HG02852 (cell line): ENCODE data around the gene SNIP1.
"Not testable (repeated sequence)": the region's sequence is repeated elsewhere in the genome, so short reads cannot be mapped to it uniquely, and the experiment has no call there.

Experiments used
- ATAC-seq: cut with Tn5 transposase; IDR thresholded peaks from one replicate; pipeline ENCODE4 v1.9.1; 2021; ENCODE audit warnings: mild to moderate bottlenecking, moderate library complexity; ENCODE audit not compliant: unreplicated experiment

SNIP1 gene, protein sequence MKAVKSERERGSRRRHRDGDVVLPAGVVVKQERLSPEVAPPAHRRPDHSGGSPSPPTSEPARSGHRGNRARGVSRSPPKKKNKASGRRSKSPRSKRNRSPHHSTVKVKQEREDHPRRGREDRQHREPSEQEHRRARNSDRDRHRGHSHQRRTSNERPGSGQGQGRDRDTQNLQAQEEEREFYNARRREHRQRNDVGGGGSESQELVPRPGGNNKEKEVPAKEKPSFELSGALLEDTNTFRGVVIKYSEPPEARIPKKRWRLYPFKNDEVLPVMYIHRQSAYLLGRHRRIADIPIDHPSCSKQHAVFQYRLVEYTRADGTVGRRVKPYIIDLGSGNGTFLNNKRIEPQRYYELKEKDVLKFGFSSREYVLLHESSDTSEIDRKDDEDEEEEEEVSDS

DNA sequence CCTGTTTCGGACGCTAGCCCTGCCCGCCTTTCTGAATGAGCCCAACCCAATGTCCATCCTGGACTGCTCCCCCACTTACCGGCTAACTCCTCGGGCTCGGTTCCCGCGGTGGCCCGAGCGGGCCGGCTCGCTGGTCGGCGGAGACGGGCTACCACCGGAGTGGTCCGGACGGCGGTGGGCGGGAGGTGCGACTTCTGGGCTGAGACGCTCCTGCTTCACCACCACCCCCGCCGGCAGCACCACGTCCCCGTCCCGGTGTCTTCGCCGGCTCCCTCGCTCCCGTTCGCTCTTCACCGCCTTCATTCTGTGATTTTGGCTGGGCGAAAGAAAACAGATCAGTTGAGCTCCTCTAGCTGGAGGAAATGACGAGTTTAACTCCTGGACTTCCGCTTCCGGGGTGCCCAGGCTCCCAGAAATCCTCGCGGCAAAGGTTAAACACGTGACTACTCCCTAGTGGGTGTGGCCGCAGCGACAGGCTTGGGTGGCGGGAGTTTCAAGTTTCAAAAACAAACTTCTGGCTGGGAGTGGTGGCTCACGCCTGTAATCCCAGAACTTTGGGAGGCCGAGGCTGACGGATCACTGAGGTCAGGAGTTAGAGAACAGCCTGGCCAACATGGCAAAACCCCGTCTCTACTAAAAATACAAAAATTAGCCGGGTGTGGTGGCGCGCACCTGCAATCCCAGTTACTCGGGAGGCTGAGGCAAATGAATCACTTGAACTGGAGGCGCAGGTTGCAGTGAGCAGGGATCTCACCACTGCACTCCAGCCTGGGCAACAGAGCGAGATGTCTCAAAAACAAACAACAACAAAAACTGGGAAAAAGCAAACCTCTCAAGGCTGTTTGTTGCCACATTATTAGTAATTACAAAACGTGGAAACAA is at the start of gene SNIP1:
TSS of gene SNIP1 (minus strand) at position 367 of the 882 bp plus-strand sequence. CDS start at position 303, 64 bp downstream.
- peak; percentile 87 for ATAC-seq

DNA sequence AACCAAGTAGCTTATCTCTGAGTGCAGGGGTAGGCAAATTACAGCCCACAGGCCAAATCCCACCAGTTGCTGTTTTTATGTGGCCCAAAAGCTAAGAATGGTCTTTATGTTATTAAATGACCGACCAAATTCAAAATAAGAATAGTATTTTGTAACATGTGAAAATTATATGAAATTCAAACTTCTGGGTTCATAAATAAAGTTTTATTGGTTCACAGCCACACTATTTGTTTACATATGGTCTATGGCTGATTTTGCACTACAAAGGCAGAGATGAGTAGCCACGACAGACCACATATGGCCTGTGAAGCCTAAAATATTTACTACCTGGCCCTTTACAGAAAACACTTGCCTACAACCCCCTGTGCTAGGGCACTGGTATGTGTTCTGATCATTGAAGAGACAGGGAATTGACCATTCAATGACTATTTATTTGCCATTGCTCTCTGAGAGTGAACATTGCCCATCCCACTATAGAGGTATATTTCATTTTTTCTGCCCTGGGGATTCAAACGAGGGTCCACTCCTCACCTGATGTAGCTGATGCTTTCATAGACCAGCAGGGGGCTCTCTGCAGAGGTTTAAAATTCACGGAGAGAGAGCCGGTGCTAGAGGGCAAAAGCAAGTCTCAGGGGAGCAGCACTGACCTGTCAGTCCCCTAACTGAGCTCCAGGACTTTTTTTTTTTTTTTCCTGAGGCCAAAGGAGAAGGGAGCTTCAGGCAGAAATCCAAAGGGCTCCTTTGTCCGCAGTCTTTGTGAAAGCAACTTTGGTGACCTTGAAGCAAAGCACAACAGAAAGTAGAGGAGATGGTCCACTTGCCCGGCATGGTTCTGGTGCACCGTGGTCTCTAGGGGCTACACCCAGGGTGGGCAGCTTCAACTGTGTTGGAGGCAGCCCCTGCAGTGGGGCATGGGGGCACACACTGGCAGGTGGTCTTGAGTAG is 48.9 kb upstream of the SNIP1 start:
- no peak for ATAC-seq

DNA sequence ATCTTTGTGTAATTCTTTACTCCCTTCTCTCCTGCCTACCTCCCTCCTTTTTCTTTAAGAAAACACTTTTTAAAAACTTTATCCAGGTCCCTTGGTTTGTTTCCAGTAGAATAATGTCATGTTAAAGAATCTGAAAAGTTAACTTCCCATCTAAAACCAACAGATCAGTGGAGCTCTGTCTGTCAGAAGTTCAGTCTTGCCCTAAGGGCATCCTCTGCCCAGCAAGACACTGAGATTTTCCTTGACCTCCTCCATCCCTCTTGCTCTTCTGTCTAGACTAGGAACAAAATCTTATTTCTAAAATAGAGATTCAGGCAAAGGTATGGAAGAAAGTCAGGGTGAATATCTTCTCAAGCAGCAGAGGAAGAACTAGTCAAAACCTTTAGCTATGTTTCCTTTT is 47.3 kb upstream of the SNIP1 start:
- ATAC-seq: no peak

DNA sequence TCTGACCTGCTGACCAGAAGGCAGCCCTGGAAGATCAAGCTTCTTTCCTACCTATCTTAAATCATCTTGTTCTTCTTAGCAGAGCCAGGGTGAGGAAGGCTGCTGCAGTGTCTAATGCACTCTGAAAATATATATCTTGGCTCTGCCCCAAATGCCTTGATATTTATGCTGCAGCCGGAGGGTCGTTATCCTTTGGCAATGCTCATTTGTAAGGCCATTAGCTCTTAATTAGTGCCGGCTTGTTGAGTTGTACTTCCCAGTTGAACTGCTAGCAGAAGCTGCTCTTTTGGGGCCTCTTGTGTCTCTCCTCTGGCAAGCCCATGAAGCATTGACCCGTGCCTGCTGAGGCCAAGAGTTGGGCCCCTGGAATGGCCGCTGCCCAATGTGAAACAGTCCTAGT is 45.8 kb upstream of the SNIP1 start:
- ATAC-seq: no peak

DNA sequence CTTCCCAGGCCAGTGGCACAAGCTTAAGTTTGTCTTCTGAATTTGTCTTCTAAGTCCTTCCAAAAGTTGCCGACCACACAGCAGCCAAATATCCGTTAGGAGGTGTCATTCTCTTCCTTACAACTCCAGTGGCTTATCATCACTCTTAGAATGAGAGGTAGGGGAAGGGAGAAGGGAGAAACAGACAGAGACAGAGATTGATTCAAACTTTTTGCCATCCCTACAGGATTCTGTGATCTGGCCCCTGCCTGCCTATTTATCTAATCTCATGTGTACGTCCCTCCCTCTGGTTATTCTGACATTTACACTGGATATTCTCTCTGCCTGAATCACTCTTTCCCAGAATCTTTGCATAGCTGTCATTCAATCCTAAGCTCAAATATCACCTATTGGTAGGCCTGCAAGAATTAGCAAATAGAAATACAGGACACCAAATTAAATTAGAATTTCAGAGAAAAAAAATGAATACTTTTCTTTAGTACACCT is 42.1 kb upstream of the SNIP1 start:
- ATAC-seq: no peak

DNA sequence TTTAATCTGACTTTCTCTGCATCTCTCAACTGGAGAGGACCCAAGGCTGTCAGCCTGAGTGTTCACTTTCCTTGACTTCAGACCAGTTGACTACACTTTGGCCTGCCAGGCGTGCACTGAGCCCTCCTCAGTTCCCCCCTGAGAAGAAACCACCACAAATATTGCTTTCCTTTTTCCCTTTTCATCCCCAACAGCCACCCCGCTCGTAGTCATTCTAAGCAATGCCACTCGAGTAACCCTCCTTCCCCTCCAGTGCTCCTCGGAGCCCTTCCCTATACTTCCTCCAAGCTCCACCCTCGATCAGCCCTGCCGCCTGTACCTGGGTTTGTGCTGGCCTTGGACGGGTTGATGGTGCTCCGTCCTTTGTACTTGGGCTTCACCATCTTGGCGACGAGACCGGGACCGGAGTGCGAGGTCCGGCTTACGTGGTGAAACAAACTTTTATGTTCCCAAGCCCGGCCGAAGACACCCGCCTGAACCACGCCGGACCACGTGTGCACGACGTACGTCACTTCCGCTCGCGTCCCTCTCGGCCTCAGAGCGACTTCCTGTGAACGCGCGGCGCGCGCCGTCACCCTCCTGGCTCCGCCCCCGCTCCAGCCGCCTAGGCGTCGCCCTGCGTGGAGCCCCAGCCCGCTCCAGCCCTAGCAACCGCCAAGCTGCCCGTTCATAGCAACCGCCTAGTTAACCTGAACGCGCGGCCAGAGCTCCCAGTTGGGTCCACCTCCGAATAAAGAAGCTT is 41.5 kb upstream of the SNIP1 start, which contains the start of gene GNL2:
TSS of gene GNL2 (minus strand) at position 498 of the 742 bp plus-strand sequence. CDS start at position 383, 115 bp downstream.
- ATAC-seq: peak; percentile 95

DNA sequence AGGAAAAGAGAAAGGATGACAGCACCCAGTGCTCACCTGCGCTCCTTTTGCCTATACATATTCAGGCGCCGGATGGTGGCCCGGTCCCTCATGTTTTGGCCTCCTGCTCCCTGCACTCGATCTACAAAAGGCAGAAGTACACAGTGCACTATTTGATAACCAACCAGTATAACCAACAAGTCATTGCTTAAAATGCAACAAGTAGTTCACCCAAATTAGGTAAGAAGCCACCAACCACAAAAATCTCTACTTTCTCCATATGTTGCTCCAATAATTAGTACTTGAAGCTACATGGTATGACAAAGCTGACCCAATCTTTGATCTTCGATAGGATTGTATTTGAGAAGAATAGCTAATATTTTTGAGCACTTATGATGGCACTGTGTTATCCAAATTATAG is 39.6 kb upstream of the SNIP1 start:
- no peak for ATAC-seq

DNA sequence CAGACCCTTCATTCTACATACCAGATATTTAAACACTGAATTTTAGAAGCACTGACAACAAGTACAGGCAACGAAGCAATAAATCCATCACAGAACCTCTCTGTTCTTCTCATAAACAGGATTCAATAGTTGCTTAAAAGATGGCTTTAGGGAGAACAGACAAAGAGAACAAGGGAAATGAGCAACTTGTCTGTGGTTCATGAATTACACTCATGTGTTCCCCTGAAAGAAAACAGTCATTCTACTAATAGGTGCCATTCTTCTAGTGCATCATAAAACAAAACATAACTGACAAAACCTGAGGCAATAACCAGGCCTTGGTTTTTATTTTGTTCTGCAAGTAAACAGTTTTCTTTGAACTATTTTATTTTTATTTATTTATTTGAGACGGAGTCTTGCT is 34.8 kb upstream of the SNIP1 start:
- ATAC-seq: no peak

DNA sequence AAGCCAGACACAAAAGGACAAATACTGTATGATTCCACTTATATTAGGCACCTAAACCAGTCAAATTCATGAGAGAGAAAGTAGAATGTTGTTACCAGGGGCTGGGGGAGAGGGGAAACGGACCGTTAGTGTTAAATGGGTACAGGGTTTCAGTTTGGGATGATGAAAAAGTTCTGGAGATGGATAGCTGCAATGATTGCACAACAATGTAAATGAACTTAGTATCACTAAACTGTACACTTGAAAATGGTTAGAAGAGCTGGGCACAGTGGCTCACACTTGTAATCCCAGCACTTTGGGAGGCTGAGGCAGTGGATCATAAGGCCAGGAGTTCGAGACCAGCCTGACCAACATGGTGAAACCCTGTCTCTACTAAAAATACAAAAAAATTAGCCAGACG is 30.5 kb upstream of the SNIP1 start:
- not testable (repeated sequence) for ATAC-seq

DNA sequence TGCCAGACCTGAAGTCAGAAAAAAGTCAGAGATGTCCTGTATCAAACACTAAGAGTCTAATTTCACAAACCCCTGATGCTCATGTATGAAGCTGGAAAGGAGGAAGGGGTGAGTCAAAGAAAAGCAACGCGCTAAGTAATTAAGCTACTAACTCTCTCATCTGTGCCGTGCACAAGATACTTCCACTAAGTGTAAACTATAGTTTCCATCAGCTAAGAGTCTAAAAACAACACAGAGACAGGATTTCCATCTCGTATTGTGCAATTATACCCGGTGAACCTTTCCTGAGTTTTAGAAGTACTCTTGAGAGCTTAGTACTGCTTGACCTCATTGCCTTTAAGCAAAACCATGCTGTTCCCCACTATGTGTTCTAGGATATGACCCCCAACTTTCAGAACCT is 21.6 kb upstream of the SNIP1 start:
- no peak for ATAC-seq

DNA sequence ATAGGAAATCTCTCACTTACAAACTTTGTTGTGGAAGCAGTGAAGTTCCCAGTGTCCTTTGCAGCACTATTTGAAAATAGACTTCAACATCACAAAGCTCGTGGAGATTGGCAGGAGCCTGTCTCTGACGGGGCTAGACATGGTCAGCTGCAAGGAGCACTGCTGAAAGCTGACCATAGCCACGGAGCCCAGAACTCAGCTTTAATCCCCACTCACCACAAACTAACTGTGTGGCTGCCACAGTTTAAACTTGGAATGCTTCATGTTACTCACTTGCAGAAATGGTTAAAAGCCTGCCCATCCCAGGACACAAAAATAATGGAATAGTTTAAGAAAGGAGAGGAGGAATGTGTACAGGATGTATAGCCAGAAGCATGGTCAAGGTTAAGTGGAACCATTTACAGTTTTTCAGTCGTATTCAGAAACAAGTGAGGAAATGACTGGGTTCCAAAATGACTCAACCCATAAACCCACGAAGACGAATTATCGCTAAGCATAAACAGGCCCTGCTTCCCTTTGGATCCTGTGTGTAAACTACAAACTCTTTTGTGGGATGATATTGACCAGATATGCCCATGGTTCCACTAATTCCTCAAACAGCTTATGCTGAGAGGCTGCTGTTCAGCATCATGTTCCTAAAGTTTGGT is 20.9 kb upstream of the SNIP1 start:
- ATAC-seq: no peak

DNA sequence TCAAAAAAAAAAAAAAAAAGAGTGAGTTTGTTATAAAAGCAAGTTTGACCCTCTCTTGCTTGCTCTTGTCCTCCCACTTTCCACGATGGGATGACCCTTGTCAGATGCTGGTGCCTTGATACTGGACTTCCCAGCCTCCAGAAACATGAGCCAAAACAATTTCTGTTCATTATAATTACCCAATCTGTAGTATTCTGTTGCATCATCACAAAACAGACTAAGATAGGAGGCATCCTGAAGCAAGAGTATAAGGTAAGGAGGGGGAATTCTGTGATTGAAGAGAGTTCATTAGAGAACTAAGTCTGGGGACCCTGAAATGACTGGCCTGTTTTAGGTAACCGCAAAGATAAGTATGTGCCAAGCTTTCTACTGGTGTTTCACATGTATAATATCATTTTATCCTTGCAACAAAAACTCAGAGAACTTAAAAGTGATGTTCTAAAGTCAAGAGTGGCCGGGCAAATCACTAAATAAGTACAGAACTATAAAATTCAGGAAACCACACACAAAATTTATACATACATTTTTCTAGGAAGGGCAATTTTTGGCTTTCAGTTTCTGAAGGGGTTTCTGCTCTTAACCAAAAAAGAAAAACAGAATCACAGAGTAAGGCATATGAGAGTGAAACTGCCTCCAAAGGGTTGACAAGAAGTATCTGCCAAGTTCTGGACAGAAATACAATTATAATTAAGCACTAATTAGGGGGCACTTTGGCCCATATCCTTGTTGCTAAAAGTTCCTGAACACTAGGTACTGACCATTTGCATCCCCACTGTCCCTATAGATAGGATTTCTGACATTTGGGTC is 16.6 kb upstream of the SNIP1 start:
- no peak for ATAC-seq

DNA sequence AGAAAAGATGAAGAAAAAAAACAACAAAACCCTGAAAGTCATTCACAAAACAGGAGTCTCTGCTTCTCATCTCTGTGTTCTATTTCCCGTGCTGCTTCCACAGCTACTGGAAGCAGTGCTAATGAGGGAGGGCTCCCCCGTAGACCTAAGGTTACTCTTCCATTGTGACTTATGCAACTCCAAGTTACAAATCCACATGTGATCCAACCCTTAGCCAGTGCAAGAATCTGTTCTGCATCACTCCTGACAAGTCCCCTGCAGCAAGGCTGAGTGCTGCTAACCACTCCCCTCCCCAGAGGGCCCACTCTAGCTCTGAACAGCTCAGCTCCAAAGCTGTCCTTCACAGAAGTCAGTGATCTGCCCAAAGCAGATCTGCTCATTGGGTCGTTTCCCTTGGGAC is 12.9 kb upstream of the SNIP1 start:
- ATAC-seq: no peak

DNA sequence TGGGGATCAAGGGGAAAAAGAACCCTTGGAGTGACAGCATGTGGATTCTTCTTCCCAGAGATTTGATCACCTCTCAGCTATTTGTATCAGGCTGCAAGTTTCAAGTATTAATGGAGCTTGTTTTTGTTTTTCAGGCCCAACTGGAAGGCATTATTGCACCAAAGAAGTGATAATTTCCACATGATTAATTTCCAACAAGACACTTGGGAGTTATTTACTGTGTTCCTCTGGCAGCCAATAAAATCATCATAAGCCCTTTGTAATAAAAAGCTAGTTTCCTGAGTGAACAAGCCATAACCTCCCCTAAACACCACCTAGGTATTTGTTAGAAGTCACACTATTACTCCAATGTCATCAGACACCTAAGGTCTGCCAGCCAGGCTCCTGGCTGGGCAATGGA is 10.8 kb upstream of the SNIP1 start:
- no peak for ATAC-seq

DNA sequence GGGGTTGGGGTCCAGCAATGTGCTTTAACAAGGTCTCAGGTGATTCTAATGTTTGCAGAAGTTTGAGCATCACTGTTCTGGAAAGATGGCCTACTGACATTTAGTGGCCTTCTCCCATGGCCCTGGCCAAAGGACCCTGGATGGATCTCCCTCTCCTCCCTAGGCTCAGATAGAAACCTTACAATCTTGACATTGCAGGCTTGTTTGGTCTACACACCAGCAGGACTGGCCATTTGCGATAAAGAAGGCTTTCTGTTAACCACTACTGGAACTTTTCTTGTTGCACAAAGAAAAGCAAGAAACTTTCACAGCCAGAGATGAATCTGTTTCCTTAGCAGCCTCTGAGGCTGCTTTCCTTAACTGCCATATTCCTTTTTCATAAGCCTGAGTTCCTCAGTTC is 8.9 kb upstream of the SNIP1 start:
- no peak for ATAC-seq

DNA sequence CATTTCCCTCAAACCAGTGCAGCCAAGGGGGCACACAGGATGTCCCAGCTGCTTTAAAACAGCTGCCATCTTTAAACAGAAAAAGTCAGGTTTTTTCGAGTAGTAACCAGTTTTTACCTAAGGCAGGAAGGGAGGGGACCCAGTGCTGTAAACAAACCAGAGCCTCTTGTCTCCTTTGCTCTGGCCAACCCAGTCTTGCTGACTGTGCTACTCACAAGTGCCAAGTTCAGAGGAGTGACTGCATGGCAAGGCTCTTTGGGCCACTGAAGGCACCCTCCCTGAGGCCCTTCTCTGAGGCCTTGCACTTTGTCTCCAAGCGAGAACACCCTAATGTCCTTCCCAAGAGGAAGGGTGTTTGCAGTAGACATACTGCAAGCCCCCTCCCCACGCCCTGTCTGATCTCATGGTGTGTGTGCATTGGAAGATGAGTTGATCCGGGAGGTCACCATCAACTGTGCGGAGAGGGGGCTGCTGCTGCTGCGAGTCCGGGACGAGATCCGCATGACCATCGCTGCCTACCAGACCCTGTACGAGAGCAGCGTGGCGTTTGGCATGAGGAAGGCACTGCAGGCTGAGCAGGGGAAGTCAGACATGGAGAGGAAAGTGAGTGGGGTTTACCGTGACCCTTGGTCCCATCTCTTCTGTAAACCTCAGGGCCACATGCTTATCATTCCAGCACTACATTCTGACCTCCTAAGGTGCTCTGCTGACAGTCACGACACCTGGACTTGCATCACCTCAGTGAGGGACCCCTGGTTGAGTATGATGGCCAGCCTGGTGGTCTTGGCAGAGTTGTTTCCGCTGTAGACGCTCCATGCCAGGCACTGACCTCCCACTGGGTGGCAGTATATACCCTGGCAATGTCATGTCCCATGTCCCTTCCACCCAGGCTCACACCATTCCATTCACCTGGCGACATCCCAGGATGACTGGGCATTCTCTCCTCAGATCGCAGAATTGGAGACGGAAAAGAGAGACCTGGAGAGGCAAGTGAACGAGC is 7.3 kb upstream of the SNIP1 start:
- ATAC-seq: no peak

DNA sequence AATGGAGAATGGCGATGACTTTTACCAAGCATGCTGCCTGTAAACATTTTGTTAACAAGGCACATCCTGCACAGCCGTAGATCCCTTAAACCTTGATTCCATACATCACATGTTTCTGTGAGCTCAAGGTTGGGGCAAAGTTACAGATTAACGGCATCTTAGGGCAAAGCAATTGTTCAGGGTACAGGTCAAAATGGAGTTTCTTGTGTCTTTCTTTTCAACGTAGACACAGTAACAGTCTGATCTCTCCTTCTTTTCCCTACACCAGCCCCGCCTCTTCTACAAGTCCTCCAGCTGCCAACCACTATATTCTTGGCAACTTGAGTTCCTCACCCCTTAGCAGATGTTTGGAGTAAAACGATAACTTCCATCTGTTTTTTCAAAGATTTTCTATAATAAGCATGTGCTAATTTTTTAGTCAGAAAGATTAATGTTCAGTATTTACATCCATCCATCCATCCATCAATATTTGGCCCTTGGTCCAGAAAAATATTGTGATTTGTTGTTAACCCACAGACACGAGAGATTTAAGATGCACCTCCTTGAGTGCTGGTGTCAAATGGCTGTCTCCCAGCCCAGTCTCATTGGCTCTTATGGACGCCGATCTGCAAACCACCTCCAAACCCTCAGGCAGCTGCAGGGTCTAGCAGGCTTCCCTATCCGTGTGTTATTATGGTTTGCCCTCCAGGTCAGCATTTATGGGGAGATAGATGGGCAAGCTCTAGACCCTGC is 6.5 kb upstream of the SNIP1 start:
- ATAC-seq: no peak
